HG02798 (cell line): ENCODE measurements around the gene VPS54.

Experiments
- ATAC-seq: cut with Tn5 transposase; IDR thresholded peaks from one replicate; pipeline ENCODE4 v1.9.1; 2021; ENCODE audit warnings: mild to moderate bottlenecking; ENCODE audit not compliant: unreplicated experiment, poor library complexity

Gene VPS54

DNA sequence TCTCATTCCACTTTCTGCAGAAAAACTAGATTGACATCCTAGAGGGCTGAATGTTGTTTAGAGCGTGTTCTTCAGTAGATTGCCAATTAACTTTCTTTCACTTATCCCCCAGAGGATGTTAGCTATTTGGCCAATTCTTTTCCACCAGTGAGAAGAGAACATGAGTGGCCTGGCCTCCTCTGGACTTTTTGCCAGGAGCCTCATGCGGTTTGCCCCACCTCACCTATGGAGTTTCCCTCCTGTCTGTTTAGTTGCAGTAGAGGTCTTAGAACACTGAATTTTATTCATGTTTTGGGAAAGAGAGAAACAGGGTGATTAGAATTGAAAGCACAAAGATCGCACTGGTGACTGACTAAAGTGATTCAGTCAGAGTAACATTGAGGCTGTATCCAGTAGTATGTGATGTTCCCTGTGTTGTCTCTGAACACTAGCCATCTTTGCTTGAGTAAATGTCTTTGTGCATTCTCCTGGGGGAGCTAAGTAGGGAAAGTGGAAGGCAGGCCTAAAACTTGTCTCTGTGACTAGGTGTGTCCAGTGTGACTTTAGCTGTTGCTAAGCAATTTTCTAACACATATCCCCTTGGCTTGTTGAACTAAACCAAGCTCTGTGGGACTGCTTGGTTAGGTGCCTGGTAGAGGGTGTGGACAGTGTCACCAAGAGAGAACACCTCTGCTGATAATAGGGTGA, 143.5 kb downstream of the VPS54 start:
- ATAC-seq: no peak

DNA sequence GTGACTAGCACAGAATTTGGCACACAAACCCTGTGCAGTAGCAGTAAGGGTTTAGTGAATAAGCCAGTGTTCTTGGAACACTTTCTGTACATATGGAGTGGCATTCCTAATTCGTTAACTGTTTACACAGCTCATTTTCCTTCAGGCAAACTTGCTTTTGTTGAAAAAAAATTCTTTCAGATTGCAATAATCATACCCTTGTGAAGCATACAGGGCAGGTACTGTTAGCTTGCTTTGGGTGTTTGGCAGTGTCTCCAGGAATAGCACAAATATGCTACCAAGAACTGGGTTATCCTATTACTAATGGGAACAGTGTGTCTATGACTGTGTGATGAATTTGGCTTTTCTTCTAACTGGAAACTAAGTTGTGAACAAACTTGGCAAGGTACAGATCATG, 144.1 kb downstream of the VPS54 start:
- no peak for ATAC-seq

DNA sequence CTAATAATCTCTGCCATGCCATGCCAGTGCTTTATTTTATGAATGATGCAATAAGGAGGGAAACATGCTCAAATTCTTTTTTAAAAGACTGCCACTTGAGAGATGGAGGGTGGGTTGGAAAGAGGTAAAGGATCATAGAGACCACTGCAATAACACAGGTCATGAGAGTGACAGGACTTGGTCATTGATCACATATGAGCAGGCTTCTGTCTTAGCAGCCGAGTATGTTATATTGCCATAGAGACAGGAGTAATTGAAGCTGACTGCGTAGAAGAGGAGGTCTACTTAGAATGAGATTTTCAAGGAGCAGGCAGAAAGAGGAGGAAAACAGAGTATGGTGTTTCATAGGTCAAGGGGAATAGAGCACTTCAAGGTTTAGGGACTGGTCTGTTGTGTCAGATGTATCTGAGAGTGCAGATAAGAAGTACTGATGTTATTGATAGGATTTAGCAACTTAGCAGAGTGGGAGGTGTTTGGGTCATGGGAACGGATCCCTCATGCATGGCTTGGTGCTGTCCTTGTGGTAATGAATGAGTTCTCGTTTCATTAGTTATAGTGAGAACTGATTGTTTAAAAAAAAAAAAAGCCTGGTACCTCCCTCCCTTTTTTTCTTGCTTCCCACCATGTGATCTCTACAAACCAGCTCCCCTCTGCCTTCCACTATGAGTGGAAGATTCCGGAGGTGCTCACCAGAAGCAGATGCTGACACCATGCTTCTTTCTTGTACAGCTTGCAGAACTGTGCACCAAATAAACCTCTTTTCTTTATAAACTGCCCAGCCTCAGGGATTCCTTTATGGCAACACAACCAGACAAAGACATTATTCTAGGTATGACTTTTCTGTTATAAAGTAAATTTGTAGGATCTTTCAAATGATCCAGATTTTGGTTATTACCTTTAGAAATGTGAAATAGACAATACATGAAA, 144.8 kb downstream of the VPS54 start:
- ATAC-seq: no peak

DNA sequence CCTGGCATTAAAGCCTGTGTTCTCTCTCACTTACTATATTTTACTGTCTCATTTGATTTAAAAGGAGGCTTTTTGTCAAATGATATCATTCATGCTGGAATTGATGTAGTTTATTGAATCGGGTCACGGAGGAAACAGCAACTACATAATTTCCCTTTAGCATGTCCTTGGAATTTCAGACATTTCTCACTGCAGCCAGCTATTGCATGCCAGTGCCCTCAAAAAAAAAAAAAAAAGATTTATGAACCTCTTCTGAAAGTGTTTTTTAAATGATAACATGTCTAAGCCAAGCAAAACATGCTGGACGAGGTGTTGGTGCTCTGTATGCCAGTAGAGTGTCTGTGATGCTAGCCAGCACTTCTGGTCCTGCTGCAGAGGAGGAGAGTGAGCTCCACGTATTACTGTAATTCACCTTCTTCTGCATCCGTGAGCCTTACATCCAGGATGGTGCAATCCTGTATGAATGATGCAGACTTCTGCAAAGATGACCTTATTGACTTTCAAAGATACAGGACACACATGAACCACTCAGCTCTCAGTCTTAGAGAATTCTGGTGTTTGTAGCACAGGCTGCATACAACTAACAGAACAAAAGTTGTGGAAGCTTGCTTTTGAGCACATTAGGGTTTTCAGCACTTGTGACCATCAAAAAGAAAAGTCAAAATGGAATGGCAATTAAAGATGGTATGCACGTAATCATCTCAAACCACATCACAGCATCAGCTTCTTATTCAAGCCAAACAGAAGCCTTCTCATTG, 146.5 kb downstream of the VPS54 start:
- no peak for ATAC-seq

DNA sequence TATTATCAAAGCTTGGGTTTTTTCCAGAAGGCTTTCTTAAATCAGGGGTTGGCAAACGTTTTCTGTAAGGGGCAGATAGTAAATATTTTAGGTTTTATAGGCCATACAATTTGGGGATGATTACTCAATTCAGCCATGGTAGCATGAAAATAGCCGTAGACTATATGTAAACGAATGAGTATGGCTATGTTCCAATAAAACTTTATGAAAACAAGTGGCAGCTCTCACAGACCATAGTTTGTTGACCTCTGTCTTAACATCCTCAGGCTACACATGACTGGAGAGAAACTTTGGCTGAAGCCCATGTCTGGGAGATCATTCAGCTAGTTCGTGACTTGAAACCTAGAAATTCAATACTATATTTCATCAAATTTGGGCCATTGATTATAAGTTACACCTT, 147.4 kb downstream of the VPS54 start:
- no peak for ATAC-seq

DNA sequence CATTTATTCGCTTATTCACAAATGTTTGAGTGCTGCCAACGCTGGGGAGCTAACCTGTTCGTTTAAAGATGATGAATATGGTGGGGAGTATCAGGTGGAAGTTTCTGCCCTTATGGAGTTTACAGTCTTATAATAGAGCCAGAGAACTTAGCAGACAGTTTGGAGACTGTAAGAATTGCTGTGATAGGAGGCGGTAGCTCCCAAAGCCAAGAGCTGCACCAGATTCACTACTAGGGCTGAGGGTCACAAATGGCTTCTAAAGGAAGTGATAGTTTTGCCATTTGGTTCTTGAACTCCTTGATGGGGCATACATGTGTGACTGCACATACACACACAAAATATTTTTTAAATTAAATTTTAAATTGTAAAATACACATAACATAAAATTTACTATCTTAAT, 148.5 kb downstream of the VPS54 start:
- ATAC-seq: no peak

DNA sequence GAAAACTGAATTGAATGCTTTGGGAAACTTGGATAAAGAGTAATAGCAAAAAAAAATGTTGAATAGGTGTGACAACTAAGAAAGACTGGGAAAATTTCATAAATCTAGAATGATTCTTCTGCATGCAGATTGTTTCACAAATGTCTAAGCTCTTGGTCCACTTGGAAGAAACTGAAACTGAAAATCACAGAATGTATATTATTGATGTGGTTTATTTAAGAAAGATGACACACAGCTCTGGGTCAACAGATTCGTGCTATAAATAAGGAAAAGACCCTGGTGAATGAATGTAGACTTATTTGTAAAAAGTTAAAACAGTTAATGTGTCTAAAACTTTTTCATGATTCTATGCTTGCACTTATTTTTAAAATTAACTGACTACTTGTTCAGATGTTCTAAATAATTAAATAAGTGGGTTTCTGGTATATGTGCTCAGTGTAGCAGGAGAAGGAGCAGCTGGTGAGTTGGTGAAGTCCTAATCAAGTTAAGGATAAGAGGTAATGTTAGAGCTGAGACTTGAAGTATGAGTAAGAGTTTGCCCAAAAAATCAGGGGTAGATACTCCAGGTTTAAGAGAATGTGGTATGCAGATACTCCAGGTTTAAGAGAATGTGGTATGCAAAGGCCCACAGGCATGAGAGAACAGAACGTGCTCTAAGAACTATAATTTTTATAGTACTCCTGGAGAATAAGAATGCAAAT, 153.1 kb downstream of the VPS54 start:
- ATAC-seq: no peak

DNA sequence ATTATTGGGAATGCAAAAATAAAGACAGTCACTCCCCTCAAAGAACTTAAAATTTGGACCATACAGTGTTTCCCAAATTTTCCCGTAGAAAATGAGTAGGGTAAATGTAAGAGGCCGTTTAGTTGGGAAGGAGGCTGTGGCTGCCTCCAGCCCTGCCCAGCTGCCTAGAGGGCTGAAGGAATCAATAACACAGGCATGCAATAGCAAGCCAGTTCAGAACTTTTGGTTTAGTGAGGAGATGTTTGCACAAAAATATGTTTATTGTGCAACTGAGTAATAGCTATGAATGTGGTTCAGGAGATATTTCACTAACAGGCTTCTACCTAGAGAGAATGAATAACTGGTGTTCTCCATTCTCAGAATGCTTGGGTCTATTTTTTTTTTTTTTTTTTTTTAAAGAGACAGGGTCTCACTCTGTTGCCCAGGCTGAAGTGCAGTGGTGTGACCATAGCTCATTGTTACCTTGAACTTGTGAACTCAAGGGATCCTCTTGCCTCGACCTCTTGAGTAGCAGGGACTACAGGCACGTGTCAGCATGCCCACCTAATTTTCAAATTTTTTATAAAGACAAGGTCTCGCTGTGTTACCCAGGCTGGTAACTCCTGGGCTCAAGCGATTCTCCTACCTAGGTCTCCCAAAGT, 153.9 kb downstream of the VPS54 start:
- no peak for ATAC-seq

DNA sequence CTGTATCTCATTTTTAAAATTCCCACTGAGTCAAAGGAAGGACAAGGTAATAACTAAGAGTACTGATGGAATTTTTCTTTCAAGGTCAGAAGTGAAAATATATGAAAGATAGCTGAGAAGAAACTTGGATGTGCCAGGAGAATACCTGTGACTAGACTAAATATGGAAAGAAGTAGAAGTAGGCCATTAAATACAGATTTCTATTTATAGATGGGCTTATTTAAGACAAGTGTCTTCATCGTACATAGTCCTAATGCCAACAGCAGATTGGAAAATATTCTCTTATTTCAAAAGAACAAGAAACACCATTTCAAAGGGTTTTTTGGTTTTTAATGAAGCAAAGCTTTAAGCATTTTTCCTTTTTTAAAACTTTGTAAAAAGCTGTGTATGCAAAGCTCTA, 155.5 kb downstream of the VPS54 start:
- ATAC-seq: no peak

DNA sequence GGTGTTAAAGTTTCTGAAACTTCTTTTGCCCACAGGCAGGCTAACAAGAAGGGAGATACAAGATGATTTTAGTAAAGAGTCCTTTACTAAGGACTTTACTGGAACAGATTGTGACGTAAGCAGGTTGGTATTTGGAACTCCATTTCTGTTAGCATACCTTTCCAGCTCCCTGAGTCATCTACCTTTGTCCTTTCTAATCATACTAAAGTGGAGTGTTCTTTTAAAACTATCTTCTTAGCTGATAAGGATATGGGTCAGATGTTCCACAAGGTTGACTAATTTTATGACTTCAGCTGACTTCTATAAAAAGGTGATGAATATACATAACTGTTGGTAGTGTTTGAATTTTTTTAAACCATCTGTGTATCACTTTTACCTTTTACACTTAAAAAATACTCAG, 156.4 kb downstream of the VPS54 start:
- no peak for ATAC-seq

DNA sequence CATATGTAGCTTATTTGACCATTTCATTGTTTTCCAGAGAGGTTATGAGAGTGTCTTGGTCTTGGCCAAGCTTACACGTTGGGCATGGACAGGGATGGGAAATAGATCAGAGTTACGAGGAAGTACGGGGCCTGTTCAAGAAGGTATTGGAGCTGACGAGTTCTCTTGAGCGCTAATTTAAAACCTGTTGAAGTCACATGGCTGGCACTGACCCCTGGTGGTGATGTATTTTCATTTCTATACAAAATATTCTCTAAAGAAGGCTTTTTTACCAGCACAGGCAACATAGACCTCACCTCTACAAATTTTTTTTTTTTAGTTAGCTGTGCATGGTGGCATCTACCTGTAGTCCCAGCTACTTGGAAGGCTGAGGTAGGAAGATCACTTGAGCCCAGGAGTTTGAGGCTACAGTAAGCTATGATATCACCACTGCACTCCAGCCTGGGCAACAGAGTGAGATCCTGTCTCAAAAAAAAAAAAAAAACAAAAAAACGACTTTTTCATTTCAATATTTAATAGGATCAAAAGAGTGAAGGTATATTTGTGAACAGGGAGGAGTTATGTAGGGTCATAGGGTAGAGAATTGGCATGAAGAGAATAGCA, 157.9 kb downstream of the VPS54 start:
- ATAC-seq: peak; percentile 76

DNA sequence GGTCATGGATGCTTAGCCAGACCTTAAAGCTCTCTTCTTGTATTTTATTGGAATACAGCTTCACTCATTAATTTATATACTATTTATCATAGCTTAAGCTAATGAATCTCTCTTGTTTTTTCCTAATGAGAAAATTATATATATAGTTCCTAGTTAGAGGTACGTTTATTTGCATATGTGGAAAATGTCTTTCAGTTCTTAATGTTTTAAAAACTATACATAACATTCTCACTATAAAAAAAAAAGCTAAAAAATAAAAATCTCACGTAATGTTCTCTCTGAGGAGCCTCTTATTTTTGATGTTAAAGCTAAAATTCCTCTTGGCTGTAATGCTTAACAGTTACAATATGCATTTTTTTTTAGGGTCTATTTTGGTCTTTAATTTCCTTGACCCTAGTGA, 160.9 kb downstream of the VPS54 start:
- ATAC-seq: no peak

DNA sequence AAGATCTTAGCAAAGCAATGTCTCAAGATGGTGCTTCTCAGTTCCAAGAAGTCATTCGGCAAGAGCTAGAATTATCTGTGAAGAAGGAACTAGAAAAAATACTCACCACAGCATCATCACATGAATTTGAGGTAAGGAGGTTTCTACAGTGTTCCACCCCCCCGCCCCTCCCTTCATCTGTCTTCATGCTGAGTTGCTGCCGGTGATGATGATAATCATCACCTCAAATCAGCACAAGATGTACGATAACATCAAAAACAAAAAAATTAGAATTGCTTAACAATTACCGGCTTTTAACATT, 163.0 kb downstream of the VPS54 start:
- no peak for ATAC-seq

DNA sequence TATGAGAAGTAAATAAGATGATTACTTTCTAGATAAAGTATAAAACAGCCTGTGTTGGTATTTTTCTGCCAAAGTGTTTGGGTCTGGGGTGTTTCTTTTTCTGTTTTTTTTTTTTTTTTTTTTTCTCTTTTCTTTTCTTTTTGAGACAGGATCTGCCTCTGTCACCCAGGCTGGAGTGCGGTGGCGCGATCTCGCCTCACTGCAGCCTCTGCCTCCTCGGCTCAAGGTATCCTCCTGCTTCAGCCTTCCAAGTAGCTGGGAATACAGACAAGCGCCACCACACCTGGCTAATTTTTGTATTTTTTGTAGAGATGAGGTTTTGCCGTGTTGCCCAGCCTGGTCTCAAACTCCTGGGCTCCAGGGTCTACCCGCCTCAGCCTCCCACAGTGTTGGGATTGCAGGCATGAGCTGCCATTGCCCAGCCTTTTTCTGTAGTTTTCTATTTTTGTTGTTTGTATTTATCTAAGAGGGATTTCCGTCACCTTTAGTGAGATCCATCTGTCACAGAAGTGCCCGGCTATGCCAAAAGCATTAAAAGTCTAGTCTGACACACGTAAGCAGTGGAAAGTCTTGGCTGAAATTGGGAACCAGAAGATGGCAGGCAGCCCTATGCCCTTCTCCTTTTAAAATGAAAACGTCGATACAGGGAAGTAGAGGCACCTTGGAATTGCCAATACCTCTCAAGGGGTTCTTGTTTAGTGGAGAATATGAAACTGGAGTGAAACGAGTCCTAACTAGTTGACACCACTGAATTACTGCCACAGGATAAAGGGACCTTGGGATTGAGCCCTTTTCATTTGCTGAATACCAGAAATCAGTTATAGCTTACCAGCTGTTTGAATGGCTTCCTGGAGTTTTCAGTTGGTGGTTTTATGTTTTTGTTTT, 163.6 kb downstream of the VPS54 start:
- no peak for ATAC-seq

DNA sequence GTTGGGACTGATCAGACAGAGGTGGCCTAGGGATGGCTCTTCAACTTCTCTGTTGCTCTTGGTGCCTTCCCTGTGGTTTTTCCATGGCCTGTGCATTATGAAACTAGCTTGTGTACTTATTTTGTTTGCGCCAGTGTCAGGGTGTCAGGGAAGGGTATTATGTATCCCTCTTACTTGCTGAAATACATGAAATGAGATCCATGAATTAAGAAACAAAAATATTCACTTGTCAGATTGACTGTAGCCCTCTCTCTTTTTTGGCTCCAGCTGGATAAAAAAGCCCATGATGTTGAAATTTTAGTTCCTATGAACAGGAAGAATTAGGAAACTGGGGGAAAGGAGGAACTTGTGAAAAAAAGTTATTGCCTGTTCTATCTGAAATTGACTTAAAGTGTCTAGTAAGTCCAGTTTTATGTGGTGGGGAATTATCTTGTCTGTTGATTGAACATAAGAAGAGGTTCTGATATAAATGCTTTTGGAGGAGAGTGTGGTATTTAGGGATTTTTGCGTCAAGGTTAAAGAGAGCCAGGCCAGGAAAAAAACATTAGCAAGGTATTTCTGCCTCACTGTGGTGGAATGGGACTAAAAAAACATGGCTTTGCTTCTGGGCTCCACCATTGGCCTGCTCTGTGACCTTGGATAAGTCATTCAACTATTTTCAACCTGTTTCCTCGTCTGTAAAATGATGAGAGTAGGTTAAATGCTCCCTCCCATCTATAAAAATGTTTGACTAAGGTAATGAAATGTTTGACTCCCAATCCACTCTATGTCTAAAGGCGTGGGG, 165.5 kb downstream of the VPS54 start:
- ATAC-seq: no peak

DNA sequence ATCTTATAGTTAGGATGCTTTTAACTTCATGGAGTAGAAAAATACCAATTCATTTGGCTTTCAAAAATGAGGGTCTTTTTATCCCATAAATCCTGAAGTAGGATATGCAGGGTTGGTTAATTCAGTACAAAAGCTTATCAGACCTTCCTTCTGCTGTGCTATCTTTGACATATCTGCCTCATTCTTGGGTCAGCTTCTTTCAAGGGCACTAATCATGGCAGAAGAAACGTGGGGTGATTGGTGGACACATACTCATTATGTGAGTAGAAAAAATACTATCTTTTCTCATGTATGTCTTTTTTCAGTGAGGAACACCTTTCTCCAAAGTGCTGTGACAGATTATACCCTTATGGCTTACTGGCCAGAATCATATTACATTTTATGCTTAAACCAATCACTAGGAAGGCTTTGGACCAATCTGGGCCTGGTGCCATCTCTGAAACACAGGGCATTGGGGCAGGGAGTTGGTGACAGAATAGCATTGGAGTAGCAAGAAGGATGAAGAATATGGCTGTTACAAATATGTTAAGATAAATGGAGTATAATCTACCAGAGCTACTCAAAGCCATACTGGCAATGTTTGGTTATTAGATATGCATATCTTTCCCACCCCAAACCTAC, 167.4 kb downstream of the VPS54 start:
- ATAC-seq: no peak

DNA sequence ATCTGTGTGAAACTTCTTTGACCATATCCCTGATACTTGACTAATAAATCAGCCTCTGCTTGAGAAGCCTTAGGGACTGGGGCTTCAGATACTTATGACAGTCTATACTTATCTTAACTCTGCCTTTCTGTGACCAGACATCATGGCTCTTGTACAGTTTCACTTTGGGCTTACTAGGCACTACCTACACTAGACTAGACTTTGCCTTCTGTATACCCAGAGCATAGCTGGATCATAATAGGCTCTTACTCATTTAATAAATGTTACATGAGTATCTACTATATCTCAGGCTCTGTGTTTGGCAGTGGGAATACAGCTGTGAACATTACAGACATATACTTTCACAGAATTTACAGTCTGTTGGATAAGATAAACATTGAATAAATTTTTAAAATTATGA, 168.6 kb downstream of the VPS54 start:
- no peak for ATAC-seq

DNA sequence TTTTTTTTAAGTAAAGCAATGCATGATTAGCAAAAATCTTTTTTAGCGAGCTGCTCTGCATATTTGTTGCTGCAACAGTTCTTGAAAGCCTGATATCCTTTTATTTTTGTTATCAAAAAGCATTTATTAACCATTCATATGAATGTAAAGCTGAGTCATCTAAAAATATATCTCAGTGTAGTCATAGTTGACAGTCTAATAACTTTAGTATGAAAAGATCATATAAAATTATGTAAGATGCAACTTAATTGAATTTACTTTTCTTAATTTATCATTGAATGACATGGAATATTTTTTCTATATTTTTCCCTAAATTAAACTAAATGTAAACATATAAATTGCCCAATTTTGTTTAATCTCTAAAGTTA, 169.0 kb downstream of the VPS54 start:
- ATAC-seq: no peak
